Tibial nerve (tissue), 4 donors: ENCODE data around the gene PAK4. TPM values are rescaled to one million over a fixed set of nuclear protein-coding genes. Genes with fewer than 3 reads are reported as not detected.

Experiments used
- DNase-seq, 2 donors: peaks; one replicate each; pipeline ENCODE4 v3.0.0-alpha.2; 2019; ENCODE audit warnings: low spot score in 2 of 2
- H3K27ac ChIP-seq, 4 donors: fragments of 200-600 bp; sonication (generic) in 3 of 4; one replicate each; pipeline ENCODE4 v1.5.1; 2017 to 2019; ENCODE audit warnings: mild to moderate bottlenecking in 1 of 4
- H3K27me3 ChIP-seq, 2 donors: fragments of 200-600 bp; sonication (generic) in 1 of 2; one replicate each; pipeline versions ENCODE4 v1.5.1 to v1.6.0; 2017 to 2019
- H3K36me3 ChIP-seq, 3 donors: fragments of 200-600 bp; sonication (generic); one replicate each; pipeline ENCODE4 v1.5.1; 2018 to 2019
- H3K4me1 ChIP-seq, 4 donors: fragments of 200-600 bp; sonication (generic) in 3 of 4; one replicate each; pipeline ENCODE4 v1.5.1; 2017 to 2019
- H3K4me3 ChIP-seq, 4 donors: fragments of 200-600 bp; sonication (generic) in 3 of 4; one replicate each; pipeline ENCODE4 v1.5.1; 2017 to 2019; ENCODE audit warnings: mild to moderate bottlenecking in 1 of 4, moderate library complexity in 1 of 4
- H3K9me3 ChIP-seq, 4 donors: fragments of 200-600 bp; sonication (generic) in 3 of 4; one replicate each; pipeline ENCODE4 v1.5.1; 2017 to 2019
- CTCF ChIP-seq, 5 experiments: fragments of 200-600 bp in 3 of 5; fragments of 450-650 bp in 2 of 5; sonication (generic) in 3 of 5; IDR thresholded peaks; one replicate each; pipeline ENCODE4 v1.5.1; 2016 to 2019; ENCODE audit warnings: antibody characterized with exemption in 5 of 5, mild to moderate bottlenecking in 3 of 5, moderate library complexity in 2 of 5
- EP300 ChIP-seq, 2 donors: sonication (generic); formaldehyde crosslinking; IDR thresholded peaks; one replicate each; pipeline ENCODE4 v1.6.1; 2017; ENCODE audit warnings: antibody characterized with exemption in 2 of 2, mild to moderate bottlenecking in 1 of 2
- POLR2A ChIP-seq, 2 donors: fragments of 450-650 bp; IDR thresholded peaks; one replicate each; pipeline ENCODE4 v1.6.1; 2017; ENCODE audit warnings: antibody characterized with exemption in 2 of 2, mild to moderate bottlenecking in 2 of 2, moderate library complexity in 2 of 2
- WGBS, 2 donors: methylation state at CpG; one replicate each; pipeline ENCODE4 v1.1.5; 2018; 5-methylcytosine and 5-hydroxymethylcytosine counted together
- total RNA-seq, 4 donors: library from RNA; depleted of rRNA; stranded (reverse); fragments of >200 nt; gene quantifications; one replicate each; pipeline ENCODE4 v1.1.0, GENCODE V29; 2016

Gene PAK4
- total RNA-seq, 4 donors from 2014 or later = 22.9 to 45.1 (median 32.3) TPM

- Histone ChIP-seq H3K27ac (no peak overlapping the region), H3K36me3 (peaks cover 0 to 55% (median 10%) of the 10 kb centered on the region in 3 donors), H3K27me3 (no peaks in the 10 kb centered on the region), H3K9me3 (no peaks in the 10 kb centered on the region), H3K4me3 (no peak overlapping the region), H3K4me1 (peaks cover 0 to 22% (median 0%) of the 10 kb centered on the region in 4 donors)
- 76 to 83% methylated on average over 21 of the region's 21 CpGs for WGBS, 2 donors
- TF ChIP-seq CTCF (IDR thresholded peaks at IDR 0.05) (no peak), EP300 (IDR thresholded peaks at IDR 0.05) (no peak), POLR2A (IDR thresholded peaks at IDR 0.05) (no peak)
- no peak for DNase-seq
Observed at GRCh38 chr19:39181500-39182173, 56.1 kb downstream of the PAK4 start.

GRCh38 chr19:39182174-39182505, 56.6 kb downstream of the PAK4 start:
- no peak for DNase-seq
- Histone ChIP-seq H3K27me3 (no peaks in the 10 kb centered on the region), H3K27ac (no peak overlapping the region), H3K9me3 (no peaks in the 10 kb centered on the region), H3K36me3 (peaks cover 0 to 50% (median 10%) of the 10 kb centered on the region in 3 donors), H3K4me1 (peaks cover 0 to 23% (median 0%) of the 10 kb centered on the region in 4 donors), H3K4me3 (no peak overlapping the region)
- TF ChIP-seq POLR2A (IDR thresholded peaks at IDR 0.05) (no peak), CTCF (IDR thresholded peaks at IDR 0.05) (no peak), EP300 (IDR thresholded peaks at IDR 0.05) (no peak)
- 56 to 68% methylated on average over 4 of the region's 4 CpGs for WGBS, 2 donors

GRCh38 chr19:39183104-39183503, 57.5 kb downstream of the PAK4 start:
- Histone ChIP-seq H3K36me3 (peaks cover 0 to 40% (median 5%) of the 10 kb centered on the region in 3 donors), H3K27me3 (peaks cover 0 to 4% of the 10 kb centered on the region in 2 donors), H3K4me3 (no peak overlapping the region), H3K27ac (no peak overlapping the region), H3K9me3 (no peaks in the 10 kb centered on the region), H3K4me1 (peaks cover 0 to 26% (median 0%) of the 10 kb centered on the region in 4 donors)
- 85 to 86% methylated on average over 8 of the region's 8 CpGs for WGBS, 2 donors
- TF ChIP-seq POLR2A (IDR thresholded peaks at IDR 0.05) (no peak), CTCF (IDR thresholded peaks at IDR 0.05) (no peak), EP300 (IDR thresholded peaks at IDR 0.05) (no peak)
- DNase-seq = no peak

- 95 to 97% methylated on average over 8 of the region's 8 CpGs for WGBS, 2 donors
- no peak overlapping the region for H3K27ac ChIP-seq
- H3K36me3 ChIP-seq = peaks cover 0 to 7% (median 0%) of the 10 kb centered on the region in 3 donors
- no peak for DNase-seq
- H3K27me3 ChIP-seq = peaks cover 0 to 4% of the 10 kb centered on the region in 2 donors
- H3K4me3 ChIP-seq = no peak overlapping the region
- TF ChIP-seq POLR2A (IDR thresholded peaks at IDR 0.05) (no peak), EP300 (IDR thresholded peaks at IDR 0.05) (no peak), CTCF (IDR thresholded peaks at IDR 0.05) (no peak)
- peaks cover 0 to 4% (median 0%) of the 10 kb centered on the region in 4 donors for H3K4me1 ChIP-seq
- no peaks in the 10 kb centered on the region for H3K9me3 ChIP-seq
Observed at GRCh38 chr19:39186391-39186790, 60.8 kb downstream of the PAK4 start.

- no peak for DNase-seq
- H3K9me3 ChIP-seq = no peaks in the 10 kb centered on the region
- H3K4me1 ChIP-seq = peaks cover 0 to 4% (median 0%) of the 10 kb centered on the region in 4 donors
- peaks cover 0 to 4% of the 10 kb centered on the region in 2 donors for H3K27me3 ChIP-seq
- no peak for TF ChIP-seq EP300 (IDR thresholded peaks at IDR 0.05)
- TF ChIP-seq CTCF (IDR thresholded peaks at IDR 0.05) = no peak
- no peak for TF ChIP-seq POLR2A (IDR thresholded peaks at IDR 0.05)
- 27 to 67% methylated on average over 6 to 8 of the region's 8 CpGs for WGBS, 2 donors
- H3K4me3 ChIP-seq = no peak overlapping the region
- H3K36me3 ChIP-seq = no peaks in the 10 kb centered on the region
- H3K27ac ChIP-seq = no peak overlapping the region
Observed at GRCh38 chr19:39187552-39187943, 62.0 kb downstream of the PAK4 start.
